Body of pancreas (tissue), 4 donors: ENCODE measurements around the gene ATP2B1.
A peak's percentile ranks its signal among the peaks of the same experiment; 100 is the strongest.

Experiments
- POLR2A ChIP-seq, 3 donors: fragments of 450-650 bp; IDR thresholded peaks; one replicate each; pipeline ENCODE4 v1.6.1; 2016; ENCODE audit warnings: antibody characterized with exemption in 3 of 3, mild to moderate bottlenecking in 2 of 3
- TF ChIP-seq, protein P1 (sequence below), 7 experiments: fragments of 450-650 bp in 4 of 7; fragments of 200-600 bp in 3 of 7; sonication (generic) in 3 of 7; IDR thresholded peaks; one replicate each; pipeline ENCODE4 v1.5.1; 2016 to 2019; ENCODE audit warnings: antibody characterized with exemption in 7 of 7

DNA sequence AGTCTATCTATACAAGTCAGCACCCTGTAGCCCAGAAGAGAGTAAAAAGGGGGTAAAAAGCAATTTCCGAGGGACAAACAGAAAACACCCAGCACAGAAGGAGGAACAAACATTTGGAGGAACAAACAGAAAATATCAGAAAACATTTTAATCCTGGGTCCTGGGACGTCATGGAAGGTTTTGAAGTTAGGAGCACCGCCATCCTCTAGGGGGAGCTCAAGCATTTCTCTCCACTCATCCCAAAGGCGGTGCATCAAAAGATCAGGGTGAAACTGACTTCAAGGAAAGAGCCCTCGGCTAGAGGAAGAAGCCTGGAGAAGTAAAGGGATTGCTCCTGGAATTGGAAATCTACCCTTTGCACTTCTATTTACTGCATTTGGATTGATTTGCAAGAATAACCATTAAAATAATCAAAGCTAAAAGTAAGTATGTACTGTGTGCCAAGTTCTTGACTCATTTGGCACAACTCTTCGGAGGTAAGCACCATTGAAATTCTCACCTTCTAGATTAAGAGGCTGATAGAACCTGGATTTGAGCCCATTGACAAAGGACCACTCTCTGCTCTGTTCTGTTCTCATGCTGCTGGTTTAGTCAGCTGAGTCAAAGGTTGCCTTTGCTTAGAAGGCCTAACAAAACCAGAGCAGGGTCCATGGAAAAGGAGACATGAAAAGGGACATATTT, 165.6 kb downstream of the ATP2B1 start:
- TF ChIP-seq, protein P1, sequence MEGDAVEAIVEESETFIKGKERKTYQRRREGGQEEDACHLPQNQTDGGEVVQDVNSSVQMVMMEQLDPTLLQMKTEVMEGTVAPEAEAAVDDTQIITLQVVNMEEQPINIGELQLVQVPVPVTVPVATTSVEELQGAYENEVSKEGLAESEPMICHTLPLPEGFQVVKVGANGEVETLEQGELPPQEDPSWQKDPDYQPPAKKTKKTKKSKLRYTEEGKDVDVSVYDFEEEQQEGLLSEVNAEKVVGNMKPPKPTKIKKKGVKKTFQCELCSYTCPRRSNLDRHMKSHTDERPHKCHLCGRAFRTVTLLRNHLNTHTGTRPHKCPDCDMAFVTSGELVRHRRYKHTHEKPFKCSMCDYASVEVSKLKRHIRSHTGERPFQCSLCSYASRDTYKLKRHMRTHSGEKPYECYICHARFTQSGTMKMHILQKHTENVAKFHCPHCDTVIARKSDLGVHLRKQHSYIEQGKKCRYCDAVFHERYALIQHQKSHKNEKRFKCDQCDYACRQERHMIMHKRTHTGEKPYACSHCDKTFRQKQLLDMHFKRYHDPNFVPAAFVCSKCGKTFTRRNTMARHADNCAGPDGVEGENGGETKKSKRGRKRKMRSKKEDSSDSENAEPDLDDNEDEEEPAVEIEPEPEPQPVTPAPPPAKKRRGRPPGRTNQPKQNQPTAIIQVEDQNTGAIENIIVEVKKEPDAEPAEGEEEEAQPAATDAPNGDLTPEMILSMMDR (IDR thresholded peaks at IDR 0.05): peak; percentile 75 to 94 (median 86)
- TF ChIP-seq POLR2A (IDR thresholded peaks at IDR 0.05): no peak
